Spinal cord (tissue), 10 donors: ENCODE results near the gene BICDL1. TPM values are rescaled to one million over a fixed set of nuclear protein-coding genes. Genes with fewer than 3 reads are reported as not detected.

Experiments used
- DNase-seq, 6 donors: peaks; one replicate each; pipeline versions ENCODE4 v3.0.0 to v3.0.0-alpha.2; 2013 to 2015; ENCODE audit warnings: low spot score in 6 of 6, low read depth in 4 of 6
- H3K27ac ChIP-seq: one replicate; pipeline ENCODE4 v1.5.1; 2013; ENCODE audit warnings: low read depth, low read length, control low read depth
- H3K27me3 ChIP-seq: one replicate; pipeline ENCODE4 v1.6.1; 2013; ENCODE audit warnings: low read length; ENCODE audit not compliant: control insufficient read depth, insufficient read depth
- H3K36me3 ChIP-seq: one replicate; pipeline ENCODE4 v1.6.1; 2013; ENCODE audit warnings: low read length; ENCODE audit not compliant: control insufficient read depth, insufficient read depth
- H3K4me1 ChIP-seq: one replicate; pipeline ENCODE4 v1.6.1; 2013; ENCODE audit warnings: low read length; ENCODE audit not compliant: control insufficient read depth, insufficient read depth
- H3K4me3 ChIP-seq: one replicate; pipeline ENCODE4 v1.5.1; 2013; ENCODE audit warnings: low read depth, low read length, control low read depth
- H3K9me3 ChIP-seq: one replicate; pipeline ENCODE4 v1.6.1; 2013; ENCODE audit warnings: low read length; ENCODE audit not compliant: control insufficient read depth, insufficient read depth
- WGBS: methylation state at CpG from one replicate; pipeline ENCODE4 v1.1.5; 2013; ENCODE audit warnings: missing lambda C conversion rate; ENCODE audit not compliant: insufficient coverage; 5-methylcytosine and 5-hydroxymethylcytosine counted together
- long read RNA-seq, 4 donors: transcript quantifications; one replicate each; lab custom pipeline, GENCODE V29; 2026
- polyA plus RNA-seq, 2 donors: library from polyadenylated mRNA; unstranded; fragments of 120-200 nt; gene quantifications; one replicate each; pipeline ENCODE4 v1.2.1, GENCODE V29; 2013; ENCODE audit not compliant: insufficient read length in 2 of 2
- total RNA-seq, 2 donors: library from RNA; depleted of rRNA in 1 of 2; stranded (reverse); fragments of 120-200 nt in 1 of 2; fragments of >200 nt in 1 of 2; gene quantifications; one replicate each; pipeline versions ENCODE4 v1.2.3 to v1.2.4, GENCODE V29; 2013 to 2014
- donor health status: healthy.

BICDL1 gene
- total RNA-seq: 10 to 100 TPM; 11.7 to 22.3 TPM
- polyA plus RNA-seq: 10 to 100 TPM; 37.8 to 55.1 TPM
- long read RNA-seq, donor 1, partial matches to known transcripts: 0 of 1 reads
- long read RNA-seq, donor 1, other reads (novel, unspliced or antisense): 0 of 1 reads
- long read RNA-seq, donor 2: 0 reads
- long read RNA-seq, donor 3, partial matches to known transcripts: 0 of 5 reads
- long read RNA-seq, donor 3, other reads (novel, unspliced or antisense): 5 of 5 reads
- long read RNA-seq, donor 4: 0 reads

DNA sequence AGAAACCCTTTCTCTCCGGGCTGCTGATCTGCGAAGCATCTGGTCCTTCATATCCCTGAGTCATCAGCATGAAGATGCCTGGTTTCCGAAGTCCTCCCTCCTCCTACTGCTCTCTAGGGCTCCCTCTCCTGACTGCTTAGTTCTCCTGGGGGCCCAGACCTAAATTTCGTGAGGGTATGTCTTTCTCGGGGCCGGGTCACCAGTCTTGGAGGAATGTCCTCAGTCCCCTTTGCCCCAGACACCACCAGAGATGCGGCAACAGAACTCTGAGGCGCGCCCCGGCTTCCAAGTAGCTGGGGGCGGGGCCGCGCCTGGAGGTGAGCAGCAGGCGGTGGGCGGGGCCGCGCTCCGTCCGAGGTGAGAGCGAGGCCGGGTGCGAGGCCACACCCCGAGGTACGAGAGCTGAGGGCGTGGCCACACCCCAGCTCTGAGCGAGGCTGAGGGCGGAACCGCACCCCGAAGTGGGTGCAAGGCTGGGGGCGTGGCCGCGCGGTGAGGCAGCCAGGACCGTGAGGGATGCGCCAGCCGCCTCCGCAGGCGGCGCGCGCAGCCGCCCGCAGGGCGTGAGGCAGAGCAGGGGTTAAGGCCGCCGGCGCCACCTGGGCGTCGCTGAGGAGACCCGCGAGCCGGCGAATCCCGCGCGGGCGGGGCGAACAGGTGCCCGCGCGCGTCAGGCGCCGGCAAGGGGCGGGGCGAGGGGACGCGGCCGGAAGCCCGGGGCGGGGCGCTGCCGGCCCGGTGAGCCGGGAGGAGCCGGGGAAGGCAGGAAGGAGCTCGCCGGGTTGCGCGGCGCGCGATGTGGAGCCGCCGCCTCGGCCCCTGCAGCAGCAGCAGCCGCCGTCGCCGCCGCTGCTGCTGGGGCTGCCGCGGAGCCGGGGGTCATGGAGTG, at the start of gene BICDL1:
Gene BICDL1, plus strand, starts transcription at position 765 of the 889 bp plus-strand sequence. CDS start 633 bp downstream, outside the sequence.
- peaks cover 11% of the 10 kb centered on the region for H3K4me1 ChIP-seq
- H3K9me3 ChIP-seq: no peaks in the 10 kb centered on the region
- WGBS: under 1% methylated on average over 94 of the region's 94 CpGs
- DNase-seq: peak in 5 of 6 donors; percentile 39 to 96 (median 58)
- H3K27me3 ChIP-seq: peaks cover 12% of the 10 kb centered on the region
- no peaks in the 10 kb centered on the region for H3K36me3 ChIP-seq
- H3K4me3 ChIP-seq: peak within 1 kb of the TSS; percentile 39
- no peak within 1 kb of the TSS for H3K27ac ChIP-seq

DNA sequence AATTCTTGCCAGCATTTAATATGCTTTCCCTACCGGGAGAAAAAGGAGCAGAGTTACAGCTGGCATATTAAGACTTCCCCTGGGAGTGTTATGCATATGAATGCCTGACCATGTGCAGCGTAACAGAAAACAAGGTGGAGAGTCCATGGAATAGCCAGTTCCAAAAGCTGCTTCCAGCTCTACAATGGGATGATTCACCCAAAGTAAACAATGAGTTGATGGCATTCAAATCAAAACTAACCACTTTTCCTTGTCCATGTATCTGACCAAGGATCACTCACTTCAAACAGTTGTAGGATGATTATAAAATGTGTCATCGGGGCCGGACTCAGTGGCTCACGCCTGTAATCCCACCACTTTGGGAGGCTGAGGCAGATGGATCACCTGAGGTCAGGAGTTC, 48.1 kb upstream of the BICDL1 start:
- Histone ChIP-seq H3K4me1 (no peaks in the 10 kb centered on the region), H3K4me3 (no peak overlapping the region), H3K36me3 (no peaks in the 10 kb centered on the region), H3K27ac (no peak overlapping the region), H3K27me3 (no peaks in the 10 kb centered on the region), H3K9me3 (no peaks in the 10 kb centered on the region)
- 85% methylated on average over 4 of the region's 5 CpGs for WGBS
- peak in 1 of 6 donors; percentile 34 for DNase-seq

GRCh38 chr12:119942386-119942785, 46.6 kb upstream of the BICDL1 start:
- 92% methylated on average over 5 of the region's 7 CpGs for WGBS
- H3K27me3 ChIP-seq: no peaks in the 10 kb centered on the region

GRCh38 chr12:119946213-119946612, 42.8 kb upstream of the BICDL1 start:
- WGBS: 75% methylated on average over 6 of the region's 6 CpGs
- peak in 1 of 6 donors; percentile 28 for DNase-seq
- no peak overlapping the region for H3K27ac ChIP-seq
- no peaks in the 10 kb centered on the region for H3K4me1 ChIP-seq
- H3K9me3 ChIP-seq: no peaks in the 10 kb centered on the region
- H3K4me3 ChIP-seq: no peak overlapping the region
- H3K27me3 ChIP-seq: no peaks in the 10 kb centered on the region
- no peaks in the 10 kb centered on the region for H3K36me3 ChIP-seq

More at GRCh38 chr12:119942386-119942785, 46.6 kb upstream of the BICDL1 start:
- H3K36me3 ChIP-seq: no peaks in the 10 kb centered on the region
- no peaks in the 10 kb centered on the region for H3K4me1 ChIP-seq
- no peak overlapping the region for H3K4me3 ChIP-seq
- no peak overlapping the region for H3K27ac ChIP-seq
- H3K9me3 ChIP-seq: no peaks in the 10 kb centered on the region
- no peak for DNase-seq

DNA sequence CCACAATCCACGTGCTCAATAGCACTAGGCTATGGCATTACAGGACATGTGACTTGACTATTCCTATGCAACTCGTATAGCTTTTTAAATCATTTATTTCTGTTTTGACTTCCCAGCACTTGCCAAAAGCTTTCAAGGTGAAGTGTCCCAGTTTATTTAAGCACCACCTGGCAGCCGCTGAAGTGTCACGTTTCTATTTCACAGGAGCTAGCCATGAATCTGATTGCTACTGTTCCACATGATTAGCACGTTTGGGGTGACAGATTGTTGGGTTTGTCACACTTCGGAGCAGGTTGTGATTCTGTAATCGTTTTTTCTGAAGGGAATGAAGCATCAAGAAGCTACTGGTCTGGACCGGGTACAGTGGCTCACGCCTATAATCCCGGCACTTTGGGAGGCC, 39.9 kb upstream of the BICDL1 start:
- no peaks in the 10 kb centered on the region for H3K9me3 ChIP-seq
- H3K4me3 ChIP-seq: no peak overlapping the region
- no peaks in the 10 kb centered on the region for H3K27me3 ChIP-seq
- no peak overlapping the region for H3K27ac ChIP-seq
- H3K4me1 ChIP-seq: no peaks in the 10 kb centered on the region
- WGBS: 75% methylated on average over 9 of the region's 10 CpGs
- H3K36me3 ChIP-seq: no peaks in the 10 kb centered on the region
- DNase-seq: peak in 2 of 6 donors; percentile 27 to 53

DNA sequence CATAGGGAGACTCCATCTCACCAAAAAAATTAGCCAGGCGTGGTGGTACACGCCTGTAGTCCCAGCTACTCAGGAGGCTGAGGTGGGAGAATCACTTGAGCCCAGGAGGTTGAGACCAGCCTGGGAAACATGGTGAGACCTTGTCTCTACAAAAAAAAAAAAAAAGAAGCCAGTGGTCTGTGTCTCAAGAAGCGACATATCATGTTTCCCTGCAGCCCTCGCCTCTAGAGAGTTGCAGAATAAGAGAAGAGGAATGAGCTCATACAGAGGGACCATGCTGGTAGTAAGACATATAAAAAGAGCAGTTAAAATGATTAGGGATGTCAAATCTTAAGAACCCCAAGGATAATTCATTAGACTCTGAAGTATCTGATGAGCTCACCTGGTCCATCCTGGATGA, 39.4 kb upstream of the BICDL1 start:
- no peak for DNase-seq
- no peak overlapping the region for H3K4me3 ChIP-seq
- H3K36me3 ChIP-seq: no peaks in the 10 kb centered on the region
- H3K9me3 ChIP-seq: no peaks in the 10 kb centered on the region
- H3K27ac ChIP-seq: no peak overlapping the region
- H3K27me3 ChIP-seq: no peaks in the 10 kb centered on the region
- no peaks in the 10 kb centered on the region for H3K4me1 ChIP-seq
- WGBS: 75% methylated on average over 2 of the region's 4 CpGs

DNA sequence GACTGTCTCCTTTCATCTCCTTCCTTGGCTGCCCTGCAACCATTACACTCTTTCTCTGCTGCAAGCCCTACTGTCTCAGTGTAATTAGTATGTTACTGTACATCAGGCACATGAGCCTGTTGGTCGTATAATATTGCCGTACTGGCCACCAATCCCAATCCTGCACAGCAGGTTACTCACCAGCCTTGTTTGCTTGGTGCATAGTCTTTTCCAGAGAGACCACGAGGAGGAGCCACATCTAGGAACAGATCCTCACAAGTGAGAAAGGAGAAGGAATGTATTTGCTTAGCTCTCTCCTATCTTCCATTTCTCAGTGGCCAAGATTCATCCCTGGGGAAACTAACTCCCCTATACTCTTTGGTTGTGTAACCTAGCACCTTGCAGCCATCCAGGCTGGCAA, 33.0 kb upstream of the BICDL1 start:
- Histone ChIP-seq H3K4me1 (no peaks in the 10 kb centered on the region), H3K4me3 (no peak overlapping the region), H3K36me3 (no peaks in the 10 kb centered on the region), H3K27me3 (no peaks in the 10 kb centered on the region), H3K9me3 (no peaks in the 10 kb centered on the region), H3K27ac (no peak overlapping the region)
- DNase-seq: no peak
- no CpG with 5 or more reads among the region's 3 CpGs for WGBS

- H3K36me3 ChIP-seq: no peaks in the 10 kb centered on the region
- no peaks in the 10 kb centered on the region for H3K4me1 ChIP-seq
- DNase-seq: no peak
- no peaks in the 10 kb centered on the region for H3K27me3 ChIP-seq
- no peak overlapping the region for H3K27ac ChIP-seq
- no CpG with 5 or more reads among the region's 1 CpG for WGBS
- no peak overlapping the region for H3K4me3 ChIP-seq
- H3K9me3 ChIP-seq: no peaks in the 10 kb centered on the region
These were observed 31.9 kb upstream of the BICDL1 start for GRCh38 chr12:119957135-119957534.

DNA sequence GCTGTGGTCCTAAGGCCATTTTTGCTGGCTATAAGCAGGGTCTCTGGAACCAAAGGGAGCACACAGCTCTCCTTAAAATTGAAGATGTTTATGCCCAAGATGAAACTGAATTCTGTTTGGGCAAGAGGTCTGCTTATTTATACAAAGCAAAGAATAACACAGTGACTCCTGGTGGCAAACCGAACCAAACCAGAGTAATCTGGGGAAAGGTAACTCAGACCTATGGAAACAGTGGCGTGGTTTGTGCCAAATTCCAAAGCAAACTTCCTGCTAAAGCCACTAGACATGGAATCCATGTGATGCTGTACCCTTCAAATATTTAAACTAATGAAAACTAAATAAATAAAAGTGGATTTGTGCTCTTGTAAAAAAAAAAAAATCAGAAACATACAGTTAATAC, 29.6 kb upstream of the BICDL1 start:
- Histone ChIP-seq H3K9me3 (no peaks in the 10 kb centered on the region), H3K4me3 (no peak overlapping the region), H3K27me3 (no peaks in the 10 kb centered on the region), H3K4me1 (no peaks in the 10 kb centered on the region), H3K36me3 (no peaks in the 10 kb centered on the region), H3K27ac (no peak overlapping the region)
- no CpG with 5 or more reads among the region's 2 CpGs for WGBS
- DNase-seq: no peak
